HEK293 (cell line): ENCODE measurements around the gene IPO13.
A peak's percentile ranks its signal among the peaks of the same experiment; 100 is the strongest.

Experiments
- CTCF ChIA-PET: fragments of 350-600 bp; formaldehyde crosslinking; extraction: SDS; loops from one replicate; lab custom pipeline; 2021; ENCODE audit warnings: antibody characterized with exemption; lab: Yijun Ruan, JAX
- POLR2A ChIA-PET: fragments of 300-600 bp; formaldehyde crosslinking; extraction: SDS; loops from one replicate; lab custom pipeline; 2020; ENCODE audit warnings: antibody characterized with exemption, inconsistent platforms; lab: Yijun Ruan, JAX
- H3K27ac ChIP-seq: fragments of 200-500 bp; sonication (Bioruptor generic); 2 replicates; pipeline ENCODE4 v1.5.1; 2014; ENCODE audit warnings: low read depth, low read length, control low read depth, inconsistent platforms; ENCODE audit errors: extremely low read depth
- H3K36me3 ChIP-seq, 2 experiments: fragments of 200-500 bp in 1 of 2; sonication (Bioruptor generic) in 1 of 2; 1 replicate in 1 of 2; 2 replicates in 1 of 2; pipeline ENCODE4 v1.5.1; 2014 to 2017; ENCODE audit warnings: inconsistent platforms in 2 of 2, low read length in 2 of 2; ENCODE audit not compliant: control insufficient read depth in 2 of 2, insufficient read depth in 1 of 2
- H3K4me1 ChIP-seq: fragments of 200-500 bp; sonication (Bioruptor generic); 2 replicates; pipeline ENCODE4 v1.5.1; 2014; ENCODE audit warnings: mild to moderate bottlenecking, low read length, inconsistent platforms; ENCODE audit not compliant: control insufficient read depth, insufficient read depth
- H3K4me3 ChIP-seq: 2 replicates; pipeline ENCODE4 v1.5.1; 2011; ENCODE audit warnings: low read depth, mild to moderate bottlenecking, control low read depth, low read length, moderate library complexity
- H3K9me3 ChIP-seq: fragments of 200-500 bp; sonication (Bioruptor generic); 2 replicates; pipeline ENCODE4 v1.5.1; 2014; ENCODE audit warnings: low read depth, low read length, inconsistent platforms; ENCODE audit not compliant: control insufficient read depth, insufficient read depth
- BCL11A ChIP-seq: fragments of 450-650 bp; formaldehyde crosslinking; IDR thresholded peaks from 2 replicates; pipeline ENCODE4 v1.5.1; 2016; ENCODE audit warnings: low read depth, missing biosample characterization, missing genetic modification characterization
- GLIS1 ChIP-seq: fragments of 450-650 bp; formaldehyde crosslinking; IDR thresholded peaks from 2 replicates; pipeline ENCODE4 v1.5.1; 2016; ENCODE audit warnings: missing biosample characterization, missing genetic modification characterization
- GLIS2 ChIP-seq: fragments of 450-650 bp; formaldehyde crosslinking; IDR thresholded peaks from 2 replicates; pipeline ENCODE4 v1.5.1; 2016; ENCODE audit warnings: missing biosample characterization, missing genetic modification characterization
- HOXC10 ChIP-seq: sonication (generic); formaldehyde crosslinking; IDR thresholded peaks from 2 replicates; pipeline ENCODE4 v1.8.1; 2023; ENCODE audit warnings: mild to moderate bottlenecking, missing genetic modification reagents
- IKZF3 ChIP-seq: fragments of 450-650 bp; IDR thresholded peaks from 2 replicates; pipeline ENCODE4 v1.5.0; 2018; ENCODE audit warnings: missing biosample characterization, mild to moderate bottlenecking, missing genetic modification characterization, moderate library complexity
- KLF8 ChIP-seq: fragments of 450-650 bp; formaldehyde crosslinking; IDR thresholded peaks from 2 replicates; pipeline ENCODE4 v1.5.1; 2016; ENCODE audit warnings: missing biosample characterization, missing genetic modification characterization
- PATZ1 ChIP-seq: fragments of 450-650 bp; formaldehyde crosslinking; IDR thresholded peaks from 2 replicates; pipeline ENCODE4 v1.5.1; 2016; ENCODE audit warnings: missing biosample characterization, missing genetic modification characterization
- SCRT2 ChIP-seq: fragments of 450-650 bp; formaldehyde crosslinking; IDR thresholded peaks from 2 replicates; pipeline ENCODE4 v1.5.1; 2016; ENCODE audit warnings: missing biosample characterization, missing genetic modification characterization
- TRIM28 ChIP-seq: IDR thresholded peaks from 2 replicates; pipeline ENCODE4 v1.6.1; 2011; ENCODE audit warnings: low read length, control low read depth, borderline replicate concordance
- ZBTB10 ChIP-seq: fragments of 450-650 bp; formaldehyde crosslinking; IDR thresholded peaks from 2 replicates; pipeline ENCODE4 v1.5.1; 2016; ENCODE audit warnings: missing biosample characterization, missing genetic modification characterization
- ZBTB17 ChIP-seq: fragments of 450-650 bp; formaldehyde crosslinking; IDR thresholded peaks from 2 replicates; pipeline ENCODE4 v1.5.1; 2016; ENCODE audit warnings: missing biosample characterization, missing genetic modification characterization
- ZBTB48 ChIP-seq: fragments of 450-650 bp; formaldehyde crosslinking; IDR thresholded peaks from 2 replicates; pipeline ENCODE4 v1.5.1; 2016; ENCODE audit warnings: missing biosample characterization, missing genetic modification characterization
- ZFP37 ChIP-seq: fragments of 450-650 bp; formaldehyde crosslinking; IDR thresholded peaks from 2 replicates; pipeline ENCODE4 v1.5.1; 2016; ENCODE audit warnings: missing biosample characterization, missing genetic modification characterization
- ZNF121 ChIP-seq: fragments of 450-650 bp; formaldehyde crosslinking; IDR thresholded peaks from 2 replicates; pipeline ENCODE4 v1.5.1; 2016; ENCODE audit warnings: missing biosample characterization, missing genetic modification characterization
- ZNF2 ChIP-seq: fragments of 450-650 bp; formaldehyde crosslinking; IDR thresholded peaks from 2 replicates; pipeline ENCODE4 v1.5.1; 2016; ENCODE audit warnings: missing biosample characterization, missing genetic modification characterization
- ZNF24 ChIP-seq: fragments of 450-650 bp; formaldehyde crosslinking; IDR thresholded peaks from 2 replicates; pipeline ENCODE4 v1.5.1; 2016; ENCODE audit warnings: missing biosample characterization, missing genetic modification characterization
- ZNF366 ChIP-seq: fragments of 450-650 bp; formaldehyde crosslinking; conservative IDR thresholded peaks from 2 replicates; pipeline ENCODE4 v1.5.1; 2016; ENCODE audit warnings: missing biosample characterization, missing genetic modification characterization
- ZNF394 ChIP-seq: fragments of 450-650 bp; formaldehyde crosslinking; IDR thresholded peaks from 2 replicates; pipeline ENCODE4 v1.5.1; 2016; ENCODE audit warnings: missing biosample characterization, missing genetic modification characterization, mild to moderate bottlenecking, moderate library complexity, borderline replicate concordance
- ZNF426 ChIP-seq: fragments of 450-650 bp; formaldehyde crosslinking; IDR thresholded peaks from 2 replicates; pipeline ENCODE4 v1.5.1; 2017; ENCODE audit warnings: missing biosample characterization, missing genetic modification characterization, mild to moderate bottlenecking, inconsistent platforms, moderate library complexity
- ZNF600 ChIP-seq: fragments of 450-650 bp; formaldehyde crosslinking; IDR thresholded peaks from 2 replicates; pipeline ENCODE4 v1.5.1; 2016; ENCODE audit warnings: missing biosample characterization, missing genetic modification characterization
- ZNF621 ChIP-seq: fragments of 450-650 bp; formaldehyde crosslinking; IDR thresholded peaks from 2 replicates; pipeline ENCODE4 v1.5.1; 2017; ENCODE audit warnings: missing biosample characterization, missing genetic modification characterization
- ZNF654 ChIP-seq: fragments of 450-650 bp; formaldehyde crosslinking; IDR thresholded peaks from 2 replicates; pipeline ENCODE4 v1.5.1; 2016; ENCODE audit warnings: low read depth, missing biosample characterization, missing genetic modification characterization
- ZNF785 ChIP-seq: fragments of 450-650 bp; formaldehyde crosslinking; IDR thresholded peaks from 2 replicates; pipeline ENCODE4 v1.5.1; 2016; ENCODE audit warnings: missing biosample characterization, missing genetic modification characterization
- ZSCAN30 ChIP-seq: fragments of 450-650 bp; IDR thresholded peaks from 2 replicates; pipeline ENCODE4 v1.5.1; 2018; ENCODE audit warnings: missing biosample characterization, mild to moderate bottlenecking, missing genetic modification characterization, moderate library complexity
- TF ChIP-seq, protein P1 (sequence below): fragments of 450-650 bp; formaldehyde crosslinking; IDR thresholded peaks from 2 replicates; pipeline ENCODE4 v1.5.1; 2016; ENCODE audit warnings: missing biosample characterization, missing genetic modification characterization
- TF ChIP-seq, protein P2 (sequence below): fragments of 450-650 bp; formaldehyde crosslinking; IDR thresholded peaks from 2 replicates; pipeline ENCODE4 v1.5.1; 2016; ENCODE audit warnings: missing biosample characterization, missing genetic modification characterization
- TF ChIP-seq, protein P3 (sequence below): fragments of 450-650 bp; formaldehyde crosslinking; IDR thresholded peaks from 2 replicates; pipeline ENCODE4 v1.5.1; 2016; ENCODE audit warnings: missing biosample characterization, missing genetic modification characterization

Gene IPO13

DNA sequence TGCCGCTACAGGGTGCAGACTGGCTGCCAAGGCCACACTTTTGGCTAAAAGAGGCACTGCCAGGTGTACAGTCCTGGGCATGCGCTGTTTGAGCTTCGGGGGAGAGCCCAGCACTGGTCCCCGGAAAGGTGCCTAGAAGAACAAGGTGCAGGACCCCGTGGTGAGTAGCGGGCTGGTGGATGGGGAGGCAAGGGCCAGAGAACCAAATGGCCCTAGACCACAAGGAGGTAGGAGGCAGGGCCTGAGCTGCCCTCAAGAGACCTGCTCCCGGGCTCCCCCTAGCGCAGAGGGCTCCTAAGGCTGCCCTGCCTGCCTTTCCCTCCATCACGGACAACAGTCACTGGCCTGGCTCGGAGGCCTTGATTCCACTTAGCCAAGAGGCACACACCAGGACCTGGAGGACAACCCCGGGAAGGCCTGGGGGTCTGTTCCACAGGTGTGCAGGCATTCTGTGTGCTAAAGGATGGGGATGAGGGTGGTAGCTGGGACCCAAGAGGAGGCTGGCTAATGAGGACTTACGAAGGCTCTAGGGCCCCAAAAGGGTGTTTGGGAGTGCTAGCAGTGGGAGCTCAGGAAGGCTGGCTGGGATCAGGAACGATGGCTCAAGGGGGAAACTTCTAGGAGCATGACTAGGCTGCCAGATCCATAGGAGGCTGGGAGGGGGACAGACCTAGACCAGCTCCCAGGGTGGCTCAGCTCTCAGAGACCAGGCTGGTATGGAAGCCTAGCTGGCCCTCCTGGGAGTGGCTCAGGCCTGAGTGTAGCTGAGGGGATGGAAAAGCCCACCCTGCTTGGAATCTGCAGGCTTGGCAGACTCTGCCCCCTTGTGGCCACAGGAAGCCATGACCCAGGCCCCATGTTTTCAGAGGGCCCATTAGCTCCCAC lies 12.4 kb upstream of the IPO13 start:
- peak overlapping the region; percentile 7; the same call in 1 of the 2 replicates for H3K27ac ChIP-seq
- CTCF ChIA-PET = interaction anchor here (0.6 to 12.4 kb wide), 90 partner anchors 9 to 719 kb away, joined by 3 to 555 read pairs (median 4); partner anchors contain the start of genes DPH2, IPO13, KDM4A and SLC6A9
- H3K4me1 ChIP-seq = peaks cover 3% of the 10 kb centered on the region; the same call in 1 of the 2 replicates
- no peaks in the 10 kb centered on the region for H3K9me3 ChIP-seq
- POLR2A ChIA-PET = interaction anchor here (1.0 to 1.5 kb wide), 6 partner anchors 12 to 284 kb away, joined by 4 to 17 read pairs (median 6); partner anchors contain the start of genes IPO13 and KDM4A
- H3K4me3 ChIP-seq = no peak overlapping the region
- peaks cover 0 to 9% of the 10 kb centered on the region in 2 experiments; a peak in 1 of 3 replicates for H3K36me3 ChIP-seq
- TF ChIP-seq KLF8 (0 out of 2 replicates have a peak, but pooled peaks have one; percentile 26), BCL11A (tag by site-specific recombination) (0 out of 2 replicates have a peak, but pooled peaks have one; percentile 12), ZSCAN30 (0 out of 2 replicates have a peak, but pooled peaks have one; percentile 59), GLIS1 (tag by site-specific recombination) (peak; percentile 8; the same call in 1 of the 2 replicates), ZBTB10 (tag by site-specific recombination) (no peak), TRIM28 (no peak), GLIS2 (0 out of 2 replicates have a peak, but pooled peaks have one; percentile 19), IKZF3 (tag by site-specific recombination) (peak; percentile 63; the same call in 1 of the 2 replicates), SCRT2 (peak; percentile 60; the same call in 1 of the 2 replicates), ZNF2 (tag by site-specific recombination) (peak; percentile 72), HOXC10 (0 out of 2 replicates have a peak, but pooled peaks have one; percentile 28), PATZ1 (tag by site-specific recombination) (peak; percentile 28), ZNF426 (tag by site-specific recombination) (no peak), ZNF654 (tag by site-specific recombination) (peak; percentile 85), ZNF621 (tag by site-specific recombination) (no peak), ZBTB17 (tag by site-specific recombination) (peak; percentile 61; the same call in 1 of the 2 replicates), ZNF600 (tag by site-specific recombination) (peak; percentile 78), ZNF24 (tag by site-specific recombination) (0 out of 2 replicates have a peak, but pooled peaks have one; percentile 16), ZNF394 (tag by site-specific recombination) (peak; percentile 96), ZBTB48 (tag by site-specific recombination) (0 out of 2 replicates have a peak, but pooled peaks have one; percentile 11), ZNF121 (tag by site-specific recombination) (peak; percentile 62; the same call in 1 of the 2 replicates), ZNF785 (tag by site-specific recombination) (no peak), ZNF366 (tag by site-specific recombination) (peak; percentile 82), ZFP37 (0 out of 2 replicates have a peak, but pooled peaks have one; percentile 22)
- TF ChIP-seq, protein P1, sequence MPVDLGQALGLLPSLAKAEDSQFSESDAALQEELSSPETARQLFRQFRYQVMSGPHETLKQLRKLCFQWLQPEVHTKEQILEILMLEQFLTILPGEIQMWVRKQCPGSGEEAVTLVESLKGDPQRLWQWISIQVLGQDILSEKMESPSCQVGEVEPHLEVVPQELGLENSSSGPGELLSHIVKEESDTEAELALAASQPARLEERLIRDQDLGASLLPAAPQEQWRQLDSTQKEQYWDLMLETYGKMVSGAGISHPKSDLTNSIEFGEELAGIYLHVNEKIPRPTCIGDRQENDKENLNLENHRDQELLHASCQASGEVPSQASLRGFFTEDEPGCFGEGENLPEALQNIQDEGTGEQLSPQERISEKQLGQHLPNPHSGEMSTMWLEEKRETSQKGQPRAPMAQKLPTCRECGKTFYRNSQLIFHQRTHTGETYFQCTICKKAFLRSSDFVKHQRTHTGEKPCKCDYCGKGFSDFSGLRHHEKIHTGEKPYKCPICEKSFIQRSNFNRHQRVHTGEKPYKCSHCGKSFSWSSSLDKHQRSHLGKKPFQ = no peak
- TF ChIP-seq, protein P2, sequence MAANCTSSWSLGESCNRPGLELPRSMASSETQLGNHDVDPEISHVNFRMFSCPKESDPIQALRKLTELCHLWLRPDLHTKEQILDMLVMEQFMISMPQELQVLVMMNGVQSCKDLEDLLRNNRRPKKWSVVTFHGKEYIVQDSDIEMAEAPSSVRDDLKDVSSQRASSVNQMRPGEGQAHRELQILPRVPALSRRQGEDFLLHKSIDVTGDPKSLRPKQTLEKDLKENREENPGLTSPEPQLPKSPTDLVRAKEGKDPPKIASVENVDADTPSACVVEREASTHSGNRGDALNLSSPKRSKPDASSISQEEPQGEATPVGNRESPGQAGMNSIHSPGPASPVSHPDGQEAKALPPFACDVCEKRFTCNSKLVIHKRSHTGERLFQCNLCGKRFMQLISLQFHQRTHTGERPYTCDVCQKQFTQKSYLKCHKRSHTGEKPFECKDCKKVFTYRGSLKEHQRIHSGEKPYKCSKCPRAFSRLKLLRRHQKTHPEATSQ (tag by site-specific recombination) = no peak
- TF ChIP-seq, protein P3, sequence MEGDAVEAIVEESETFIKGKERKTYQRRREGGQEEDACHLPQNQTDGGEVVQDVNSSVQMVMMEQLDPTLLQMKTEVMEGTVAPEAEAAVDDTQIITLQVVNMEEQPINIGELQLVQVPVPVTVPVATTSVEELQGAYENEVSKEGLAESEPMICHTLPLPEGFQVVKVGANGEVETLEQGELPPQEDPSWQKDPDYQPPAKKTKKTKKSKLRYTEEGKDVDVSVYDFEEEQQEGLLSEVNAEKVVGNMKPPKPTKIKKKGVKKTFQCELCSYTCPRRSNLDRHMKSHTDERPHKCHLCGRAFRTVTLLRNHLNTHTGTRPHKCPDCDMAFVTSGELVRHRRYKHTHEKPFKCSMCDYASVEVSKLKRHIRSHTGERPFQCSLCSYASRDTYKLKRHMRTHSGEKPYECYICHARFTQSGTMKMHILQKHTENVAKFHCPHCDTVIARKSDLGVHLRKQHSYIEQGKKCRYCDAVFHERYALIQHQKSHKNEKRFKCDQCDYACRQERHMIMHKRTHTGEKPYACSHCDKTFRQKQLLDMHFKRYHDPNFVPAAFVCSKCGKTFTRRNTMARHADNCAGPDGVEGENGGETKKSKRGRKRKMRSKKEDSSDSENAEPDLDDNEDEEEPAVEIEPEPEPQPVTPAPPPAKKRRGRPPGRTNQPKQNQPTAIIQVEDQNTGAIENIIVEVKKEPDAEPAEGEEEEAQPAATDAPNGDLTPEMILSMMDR (tag by site-specific recombination) = peak; percentile 75
